GM18499 (cell line): ENCODE results near the gene TMEM14C.

Experiments used
- ATAC-seq: cut with Tn5 transposase; IDR thresholded peaks from one replicate; pipeline ENCODE4 v1.9.1; 2021; ENCODE audit warnings: moderate number of reproducible peaks; ENCODE audit not compliant: insufficient read depth, unreplicated experiment

The TMEM14C gene

DNA sequence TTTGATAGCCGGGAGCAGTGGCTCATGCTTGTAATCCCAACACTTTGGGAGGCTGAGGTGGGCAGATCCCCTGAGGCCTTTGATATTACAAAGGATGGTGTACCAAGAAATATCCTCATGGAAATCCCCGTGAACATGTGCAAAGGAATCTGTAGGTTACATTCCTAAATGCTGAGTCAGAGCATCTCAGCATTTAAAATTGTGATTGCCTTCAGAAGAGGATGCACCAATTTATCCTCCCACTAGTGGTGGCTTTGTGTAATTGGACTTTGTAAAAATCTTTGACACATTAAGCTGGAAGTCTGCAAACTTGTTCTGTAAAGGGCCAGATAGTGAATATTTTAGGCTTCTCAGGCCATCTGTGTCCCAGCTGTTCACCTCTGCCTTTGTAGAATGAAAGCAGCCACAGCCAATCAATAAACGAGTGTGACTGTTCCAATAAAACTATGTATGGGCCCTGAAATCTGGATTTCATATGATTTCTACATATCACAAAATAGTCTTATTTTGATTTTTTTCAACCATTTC, 36.5 kb downstream of the TMEM14C start:
- ATAC-seq: no peak

GRCh38 chr6:10759884-10760329, 37.0 kb downstream of the TMEM14C start:
- no peak for ATAC-seq

- ATAC-seq: no peak
Measured at GRCh38 chr6:10763006-10763405, 40.1 kb downstream of the TMEM14C start.

- ATAC-seq: no peak
Measured at GRCh38 chr6:10769419-10769818, 46.5 kb downstream of the TMEM14C start.

- ATAC-seq: no peak
Measured at GRCh38 chr6:10771371-10771894, 48.6 kb downstream of the TMEM14C start.

GRCh38 chr6:10778230-10778629, 55.4 kb downstream of the TMEM14C start:
- no peak for ATAC-seq

DNA sequence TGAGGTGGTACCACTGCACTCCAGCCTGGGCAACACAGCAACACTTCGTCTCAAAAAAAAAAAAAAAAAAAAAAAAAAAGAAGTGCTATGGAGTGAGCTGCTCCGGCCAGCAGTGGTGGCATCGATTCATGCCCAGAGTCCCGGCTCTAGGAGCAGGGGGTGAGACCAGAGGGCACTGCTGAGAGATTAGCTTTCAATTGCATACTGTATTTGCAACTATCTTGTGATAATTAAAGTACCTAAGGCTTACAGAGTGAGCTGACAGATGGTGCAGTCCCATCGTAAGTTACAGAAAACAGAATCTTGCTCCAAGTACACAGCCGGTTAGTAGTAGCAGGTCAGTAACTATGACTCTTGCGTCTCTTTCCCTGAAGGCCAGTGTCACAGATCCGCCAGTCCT, 56.2 kb downstream of the TMEM14C start:
- ATAC-seq: no peak
